CD4-positive, alpha-beta T cell (primary cell): ENCODE data around the gene TXNDC2. TPM values are rescaled to one million over a fixed set of nuclear protein-coding genes. Genes with fewer than 3 reads are reported as not detected.

Source experiments
- ATAC-seq: fragments of 200-7000 bp; cut with Tn5 transposase; one replicate; pipeline ENCODE4 v1.10.0; 2022; ENCODE audit warnings: mild to moderate bottlenecking; ENCODE audit not compliant: poor library complexity
- CTCF ChIA-PET: fragments of 350-600 bp; sonication (Branson Sonifier 250); formaldehyde crosslinking; loops from one replicate; lab custom pipeline; 2021; ENCODE audit warnings: antibody characterized with exemption, inconsistent platforms; lab: Charles Lee
- POLR2A ChIA-PET: fragments of 350-600 bp; sonication (Branson Sonifier 250); formaldehyde crosslinking; loops from one replicate; lab custom pipeline; 2021; ENCODE audit warnings: antibody characterized with exemption, inconsistent platforms; lab: Charles Lee
- DNase-seq, 14 experiments: peaks; one replicate each; pipeline ENCODE4 v3.0.0-alpha.2; 2013 to 2020; ENCODE audit warnings: mixed read lengths in 2 of 14
- H3K27ac ChIP-seq, 2 donors: one replicate each; pipeline versions ENCODE4 v1.5.1 to v1.7.0; 2013; ENCODE audit warnings: low read length in 2 of 2, low read depth in 1 of 2, mild to moderate bottlenecking in 1 of 2
- H3K27me3 ChIP-seq, 2 experiments: 1 replicate in 1 of 2; 2 replicates in 1 of 2; pipeline versions ENCODE4 v1.6.1 to v1.7.0; 2013; ENCODE audit warnings: low read length in 2 of 2, control low read depth in 1 of 2, mild to moderate bottlenecking in 1 of 2, moderate library complexity in 1 of 2; ENCODE audit not compliant: insufficient read depth in 2 of 2, control insufficient read depth in 1 of 2
- H3K36me3 ChIP-seq: one replicate; pipeline ENCODE4 v1.6.1; 2013; ENCODE audit warnings: low read length, control low read depth; ENCODE audit not compliant: insufficient read depth
- H3K4me1 ChIP-seq: one replicate; pipeline ENCODE4 v1.6.1; 2013; ENCODE audit warnings: low read length, control low read depth; ENCODE audit not compliant: insufficient read depth
- H3K4me3 ChIP-seq: one replicate; pipeline ENCODE4 v1.5.1; 2013; ENCODE audit warnings: mild to moderate bottlenecking, low read length, moderate library complexity
- H3K9me3 ChIP-seq, 2 experiments: 1 replicate in 1 of 2; 2 replicates in 1 of 2; pipeline versions ENCODE4 v1.6.1 to v1.7.0; 2013; ENCODE audit warnings: low read length in 2 of 2, mild to moderate bottlenecking in 2 of 2, control low read depth in 1 of 2, moderate library complexity in 1 of 2; ENCODE audit not compliant: control insufficient read depth in 1 of 2, insufficient read depth in 1 of 2
- H3K27ac Mint-ChIP-seq: one replicate; pipeline ENCODE4 v1.8.0; 2020; ENCODE audit warnings: mixed read lengths
- H3K27me3 Mint-ChIP-seq: one replicate; pipeline ENCODE4 v1.8.0; 2021; ENCODE audit warnings: mixed read lengths
- H3K36me3 Mint-ChIP-seq: one replicate; pipeline ENCODE4 v1.8.0; 2021; ENCODE audit warnings: low read depth, mixed read lengths
- H3K4me1 Mint-ChIP-seq: one replicate; pipeline ENCODE4 v1.8.0; 2021; ENCODE audit warnings: low read depth, mixed read lengths
- H3K4me3 Mint-ChIP-seq: one replicate; pipeline ENCODE4 v1.8.0; 2020; ENCODE audit warnings: mild to moderate bottlenecking, mixed read lengths
- H3K9me3 Mint-ChIP-seq: one replicate; pipeline ENCODE4 v1.8.0; 2020; ENCODE audit warnings: mixed read lengths
- CTCF ChIP-seq: fragments of 200-600 bp; IDR thresholded peaks from one replicate; pipeline ENCODE4 v1.8.0; 2022; ENCODE audit warnings: antibody characterized with exemption, mild to moderate bottlenecking
- intact Hi-C, 2 experiments: fragments of 100-400 bp; cut with DNase I in 1 of 2; cut with micrococcal nuclease in 1 of 2; formaldehyde crosslinking; loops; one replicate each; pipeline versions ENCODE4 v1.15.1 to v1.9.0; 2023 to 2025; cut with DNase I, micrococcal nuclease
- total RNA-seq, 174 experiments: library from RNA in 2 of 174; stranded (reverse) in 2 of 174; gene quantifications; one replicate each; pipeline ENCODE4 v1.2.3 and lab custom pipeline; 2021 to 2026

The TXNDC2 gene
- total RNA-seq, 2 experiments from 2014 or later: not detected

GRCh38 chr18:9931678-9932077 is 45.9 kb downstream of the TXNDC2 start:
- H3K36me3 ChIP-seq: peaks cover 28% of the 10 kb centered on the region

GRCh38 chr18:9933865-9934264 is 48.1 kb downstream of the TXNDC2 start:
- H3K27me3 ChIP-seq: no peaks in the 10 kb centered on the region
- no peak overlapping the region for H3K4me3 ChIP-seq
- no peak overlapping the region for H3K4me3 Mint-ChIP-seq
- intact Hi-C loops: loop anchor here in 1 of 2 experiments (2.0 kb wide), 1 partner anchor 17 kb away; no protein-coding TSS in a partner anchor
- no peaks in the 10 kb centered on the region for H3K4me1 ChIP-seq
- no peaks in the 10 kb centered on the region for H3K27me3 Mint-ChIP-seq
- ATAC-seq: no peak
- ChIA-PET CTCF (no interaction called here), POLR2A (interaction anchor here (0.7 to 1.2 kb wide), 2 partner anchors 20 to 22 kb away, joined by 3 to 4 read pairs; partner anchors contain the start of gene VAPA)
- TF ChIP-seq CTCF: no peak
- no peak overlapping the region for H3K27ac Mint-ChIP-seq
- peaks cover 38% of the 10 kb centered on the region for H3K4me1 Mint-ChIP-seq
- no peak overlapping the region for H3K27ac ChIP-seq
- H3K9me3 Mint-ChIP-seq: no peaks in the 10 kb centered on the region
- peaks cover 74% of the 10 kb centered on the region for H3K36me3 Mint-ChIP-seq
- DNase-seq: no peak
- H3K36me3 ChIP-seq: peaks cover 48% of the 10 kb centered on the region
- H3K9me3 ChIP-seq: no peaks in the 10 kb centered on the region

More at GRCh38 chr18:9931678-9932077, 45.9 kb downstream of the TXNDC2 start:
- H3K36me3 Mint-ChIP-seq: peaks cover 53% of the 10 kb centered on the region
- H3K4me1 ChIP-seq: no peaks in the 10 kb centered on the region
- TF ChIP-seq CTCF: no peak
- no peak overlapping the region for H3K27ac ChIP-seq
- ChIA-PET CTCF (no interaction called here), POLR2A (no interaction called here)
- H3K4me3 Mint-ChIP-seq: no peak overlapping the region
- H3K9me3 Mint-ChIP-seq: no peaks in the 10 kb centered on the region
- H3K4me3 ChIP-seq: no peak overlapping the region
- no peaks in the 10 kb centered on the region for H3K9me3 ChIP-seq
- no peak for DNase-seq
- ATAC-seq: no peak
- no peak overlapping the region for H3K27ac Mint-ChIP-seq
- intact Hi-C loops: loop anchor here in 1 of 2 experiments (2.0 kb wide), 1 partner anchor 15 kb away; no protein-coding TSS in a partner anchor
- H3K27me3 Mint-ChIP-seq: no peaks in the 10 kb centered on the region
- peaks cover 59% of the 10 kb centered on the region for H3K4me1 Mint-ChIP-seq
- H3K27me3 ChIP-seq: no peaks in the 10 kb centered on the region

- peaks cover 34% of the 10 kb centered on the region for H3K4me1 Mint-ChIP-seq
- DNase-seq (no peak), ATAC-seq (no peak)
- no peak overlapping the region for H3K4me3 ChIP-seq
- ChIA-PET POLR2A (interaction anchor here (1.2 kb wide), 1 partner anchor 21 kb away, joined by 4 read pairs; the partner anchor contains the start of gene VAPA), CTCF (no interaction called here)
- H3K36me3 ChIP-seq: peaks cover 49% of the 10 kb centered on the region
- no peaks in the 10 kb centered on the region for H3K27me3 ChIP-seq
- intact Hi-C loops: no loop called here
- no peaks in the 10 kb centered on the region for H3K27me3 Mint-ChIP-seq
- TF ChIP-seq CTCF: no peak
- H3K4me3 Mint-ChIP-seq: no peak overlapping the region
- H3K4me1 ChIP-seq: no peaks in the 10 kb centered on the region
- peaks cover 76% of the 10 kb centered on the region for H3K36me3 Mint-ChIP-seq
- no peaks in the 10 kb centered on the region for H3K9me3 ChIP-seq
- no peak overlapping the region for H3K27ac Mint-ChIP-seq
- no peak overlapping the region for H3K27ac ChIP-seq
- H3K9me3 Mint-ChIP-seq: no peaks in the 10 kb centered on the region
These were observed 48.5 kb downstream of the TXNDC2 start for GRCh38 chr18:9934274-9934673.

Other genes with a start within 250 kb of the TXNDC2 start
- 1 to 10 TPM; 1.1 to 1.3 TPM for gene RAB31, start 177.7 kb upstream of the TXNDC2 start, total RNA-seq
- gene VAPA, start 28.0 kb downstream of the TXNDC2 start, total RNA-seq: 100 to 1,000 TPM; 162 to 177 TPM